Measurements from ENCODE around the gene FRY. TPM values are rescaled to one million over a fixed set of nuclear protein-coding genes. Genes with fewer than 3 reads are reported as not detected.

The FRY gene
- total RNA-seq, 1 experiment from 2014 or later, result 3.5 TPM

DNA sequence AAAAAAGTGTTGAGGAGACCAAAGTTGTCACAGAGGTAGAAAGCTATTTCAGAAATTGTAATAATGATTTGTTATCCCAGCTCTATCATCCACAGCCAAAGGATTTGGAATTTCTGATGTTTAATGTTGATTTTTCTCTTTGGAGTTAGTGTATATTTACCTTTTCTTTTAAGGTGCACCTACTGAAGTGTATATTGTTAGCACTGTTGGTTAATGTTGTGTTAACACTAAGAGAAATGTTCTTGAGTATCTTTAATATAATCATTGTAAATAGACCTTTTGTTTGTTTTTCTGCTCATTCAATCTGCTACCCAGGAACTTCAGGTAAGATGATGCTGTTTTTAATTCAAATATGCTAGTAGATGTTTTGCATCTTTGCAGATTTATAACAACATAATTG, 226.1 kb downstream of the FRY start:
- no peak for DNase-seq (ENCODE audit: low spot score)

DNA sequence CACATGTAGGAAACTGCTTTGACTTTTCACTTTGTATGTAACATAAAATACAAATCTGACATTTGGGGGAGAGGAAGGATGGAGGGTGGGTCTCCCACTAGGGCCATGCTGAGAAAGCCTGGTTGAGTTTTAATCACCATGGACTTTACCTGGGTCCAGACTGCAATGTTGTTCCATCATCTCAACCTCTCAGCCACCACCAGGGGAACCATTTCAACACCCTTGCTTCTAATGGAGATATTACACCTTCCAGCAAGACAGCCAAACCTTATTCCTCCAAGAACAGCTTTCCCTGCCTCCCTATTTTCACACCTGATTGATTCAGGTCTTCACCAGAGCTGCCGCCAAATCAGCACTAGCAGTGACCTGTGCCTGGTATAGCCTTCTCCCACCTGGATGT, 227.5 kb downstream of the FRY start:
- DNase-seq (ENCODE audit: low spot score), result no peak

DNA sequence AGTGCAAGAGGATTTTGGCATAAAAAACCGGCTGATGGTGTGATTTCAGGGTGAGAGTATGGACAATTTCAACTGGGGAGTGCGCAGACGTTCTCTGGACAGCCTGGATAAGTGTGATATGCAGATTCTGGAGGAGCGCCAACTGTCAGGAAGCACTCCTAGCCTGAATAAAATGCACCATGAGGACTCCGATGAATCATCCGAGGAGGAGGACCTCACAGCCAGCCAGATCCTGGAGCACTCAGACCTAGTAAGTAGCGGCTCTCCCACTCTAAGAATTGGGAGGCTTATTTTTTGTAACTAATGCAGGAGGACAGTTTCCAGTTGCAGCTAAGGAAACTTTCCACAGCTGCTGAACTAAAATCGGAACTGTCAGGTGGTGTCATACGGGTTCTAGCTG, 230.0 kb downstream of the FRY start:
- peak; percentile 21 for DNase-seq (ENCODE audit: low spot score)

DNA sequence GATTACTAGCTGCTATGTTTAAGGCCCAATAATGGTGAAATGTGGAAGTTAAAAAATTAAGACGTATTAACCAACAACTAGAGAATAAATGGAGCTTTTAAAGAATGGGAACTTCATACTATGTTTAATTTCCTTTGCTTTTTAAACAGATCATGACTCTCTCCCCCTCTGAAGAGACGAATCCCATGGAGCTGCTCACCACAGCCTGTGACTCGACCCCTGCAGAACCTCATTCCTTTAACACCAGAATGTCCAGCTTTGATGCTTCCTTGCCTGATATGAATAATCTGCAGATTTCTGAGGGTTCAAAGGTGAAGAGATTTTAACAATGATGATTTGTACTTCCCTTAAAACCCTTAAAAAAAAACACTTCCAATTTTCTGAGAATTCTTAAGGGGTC, 230.6 kb downstream of the FRY start:
- no peak for DNase-seq (ENCODE audit: low spot score)

DNA sequence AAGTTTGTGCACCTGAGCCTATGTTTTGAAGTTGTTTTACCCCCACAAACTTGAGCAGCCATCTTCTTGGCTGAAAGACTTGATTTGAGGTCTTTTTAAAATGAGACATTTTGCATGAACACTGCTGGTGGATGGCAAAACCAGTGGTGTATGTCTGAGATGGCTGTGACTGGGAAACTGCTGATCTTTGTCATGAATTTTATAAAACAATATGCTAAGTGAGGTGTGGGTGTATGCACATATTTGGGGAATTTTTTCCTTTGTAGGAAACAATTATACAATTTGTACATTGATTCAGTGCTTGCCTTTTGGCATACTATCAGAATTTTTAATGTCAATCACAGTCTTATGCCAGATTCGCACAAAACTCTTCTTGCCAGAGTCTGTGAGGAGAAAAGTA, 231.0 kb downstream of the FRY start:
- no peak for DNase-seq (ENCODE audit: low spot score)

DNA sequence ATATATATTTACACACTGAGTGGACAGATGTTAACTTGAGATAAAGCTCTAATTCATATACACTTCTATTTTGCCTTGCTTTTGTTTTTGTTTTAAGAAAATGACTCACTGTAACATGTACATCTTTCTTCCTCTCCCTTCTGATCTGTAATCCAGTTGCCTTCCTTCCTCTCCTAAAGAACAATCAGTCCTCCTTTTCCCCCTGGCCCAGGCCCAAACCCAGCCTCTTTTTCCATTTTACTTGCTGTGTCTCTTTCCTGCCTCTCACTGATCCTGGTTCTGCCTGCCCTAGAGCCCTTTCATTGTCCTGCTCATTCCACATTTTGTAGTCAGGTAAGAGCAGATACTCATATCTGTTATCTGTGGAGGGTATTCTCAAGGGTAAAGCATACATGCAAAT, 232.8 kb downstream of the FRY start:
- peak; percentile 6 for DNase-seq (ENCODE audit: low spot score)

DNA sequence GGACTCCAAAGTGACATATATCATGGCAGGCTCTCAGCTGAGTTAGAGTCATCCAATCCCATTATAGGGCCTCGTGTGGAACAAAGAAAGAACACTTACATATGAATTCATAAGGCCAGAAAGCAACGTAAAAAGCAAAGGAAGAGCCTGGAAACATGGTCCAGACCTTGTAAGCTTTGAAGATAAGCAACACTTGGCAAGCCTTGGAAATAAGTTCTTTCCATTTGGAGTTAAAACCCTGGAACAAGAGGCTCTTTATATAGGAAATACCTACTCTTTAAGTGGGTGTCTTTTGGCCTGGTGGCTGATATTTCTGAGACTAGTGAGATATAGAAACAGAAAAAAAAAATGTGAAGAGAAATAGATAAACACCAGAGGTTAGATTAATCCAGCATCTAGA, 234.2 kb downstream of the FRY start:
- no peak for DNase-seq (ENCODE audit: low spot score)

DNA sequence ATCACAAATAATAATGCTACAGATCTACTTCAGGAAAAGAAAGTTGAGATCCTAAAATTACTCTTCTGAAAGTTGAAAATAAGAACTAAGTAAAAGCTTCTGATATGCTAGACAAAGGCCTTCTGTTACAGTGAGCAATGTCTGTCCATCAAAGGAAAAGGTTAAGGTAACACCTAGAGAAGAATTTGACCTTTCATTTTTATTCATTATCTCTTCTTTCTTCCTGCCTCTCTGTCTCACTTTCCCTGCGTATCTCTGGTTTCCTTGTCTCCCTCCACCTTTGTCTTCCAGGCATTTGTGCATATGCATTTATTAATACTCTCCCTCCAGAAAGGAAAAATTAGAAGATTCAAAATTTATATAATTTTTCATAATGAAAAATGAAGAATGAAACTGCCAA, 234.6 kb downstream of the FRY start:
- DNase-seq (ENCODE audit: low spot score), result no peak

DNA sequence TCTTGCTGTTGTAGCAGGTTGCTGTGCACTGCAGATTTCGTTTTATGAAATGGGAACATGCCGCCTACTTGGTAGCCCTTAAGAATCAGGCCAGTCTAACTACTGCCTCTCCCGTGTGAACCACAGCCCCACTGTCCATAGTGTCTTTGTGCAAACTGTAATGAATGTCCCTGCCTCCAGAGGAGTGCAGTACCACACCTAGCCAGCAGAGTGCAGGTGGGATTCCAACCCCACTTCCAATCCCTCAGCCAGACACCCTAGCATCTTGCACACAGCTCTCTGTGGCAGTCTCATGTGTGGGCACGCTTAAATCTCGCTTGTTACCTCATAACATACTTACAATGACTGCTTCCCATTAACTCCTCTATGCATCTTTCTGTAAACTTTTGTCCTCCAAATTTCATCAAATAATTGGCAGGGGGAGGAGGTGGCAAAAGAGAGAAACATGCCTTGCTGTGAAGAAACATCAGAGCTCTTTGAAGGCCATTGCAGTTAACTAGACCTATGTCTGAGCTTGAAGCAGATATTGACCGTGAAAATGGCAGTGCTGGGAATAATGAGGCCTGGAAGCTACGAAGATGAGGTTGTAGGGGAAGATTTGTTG, 236.4 kb downstream of the FRY start:
- no peak for DNase-seq (ENCODE audit: low spot score)

DNA sequence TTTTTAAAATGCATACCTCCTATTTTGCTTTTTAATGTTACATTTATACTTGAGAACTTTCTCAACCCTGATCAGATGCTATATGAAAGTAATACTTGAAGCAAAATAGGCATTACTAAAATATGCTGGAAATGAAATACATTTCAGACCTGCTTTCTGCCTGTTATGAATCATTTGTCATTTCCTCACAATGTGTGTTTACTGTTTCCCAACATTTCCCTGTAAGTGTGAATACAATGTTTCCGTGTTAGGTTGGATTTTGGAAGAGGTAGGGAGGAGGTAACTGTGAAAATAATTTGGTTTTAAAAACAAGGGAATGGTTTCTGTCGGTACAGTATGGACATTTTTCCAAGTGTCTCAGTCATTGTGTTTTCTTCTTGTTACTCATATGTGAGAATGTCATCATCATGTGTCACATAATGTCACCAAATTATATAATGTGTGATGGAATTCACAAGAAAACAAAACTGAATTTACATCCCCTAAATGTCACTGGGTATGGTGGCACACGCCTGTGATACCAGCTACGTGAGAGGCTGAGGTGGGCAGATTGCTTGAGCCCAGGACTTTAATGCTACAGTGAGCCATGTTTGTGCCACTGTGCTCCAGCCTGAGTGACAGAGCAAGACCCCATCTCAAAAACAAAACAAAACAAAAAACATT, 240.6 kb downstream of the FRY start:
- DNase-seq (ENCODE audit: low spot score), result no peak

DNA sequence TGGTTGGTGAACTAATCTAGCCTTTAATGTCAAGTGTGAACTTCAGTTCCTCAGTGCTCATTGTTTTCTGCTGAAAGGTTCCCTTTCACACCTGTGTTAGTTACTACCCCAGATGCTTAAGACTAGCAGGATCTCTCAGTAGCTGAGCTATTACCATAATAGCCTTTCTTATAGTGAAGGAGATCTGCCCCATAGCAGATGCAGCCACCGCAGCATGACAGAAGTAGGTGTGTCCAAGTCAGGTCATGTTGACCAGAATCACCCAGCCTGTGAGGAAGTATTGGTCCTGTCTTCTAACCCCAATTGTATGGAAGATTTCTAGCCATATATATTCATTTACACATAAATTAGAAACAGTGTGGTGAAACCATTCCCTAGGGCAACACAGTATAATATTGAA, 246.3 kb downstream of the FRY start:
- no peak for DNase-seq (ENCODE audit: low spot score)

DNA sequence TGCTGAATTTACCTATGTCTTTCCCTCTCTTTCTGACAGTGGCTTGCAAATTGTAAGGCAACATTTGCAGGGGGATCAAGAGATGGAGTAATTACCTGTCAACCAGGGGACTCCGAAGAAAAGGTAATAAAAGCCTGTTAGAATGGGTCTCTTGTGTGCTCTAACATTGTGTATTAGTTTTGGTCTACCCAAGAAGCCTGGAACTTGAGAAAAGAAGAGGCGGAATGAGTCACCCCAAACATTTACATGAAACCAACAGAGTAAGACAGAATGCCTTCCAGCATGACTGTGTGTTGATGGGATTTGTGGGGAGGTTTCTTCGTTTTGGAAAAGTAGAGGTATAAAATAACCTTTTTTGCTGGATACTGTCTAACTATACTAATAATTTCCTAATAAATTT, 246.9 kb downstream of the FRY start:
- DNase-seq (ENCODE audit: low spot score), result no peak

DNA sequence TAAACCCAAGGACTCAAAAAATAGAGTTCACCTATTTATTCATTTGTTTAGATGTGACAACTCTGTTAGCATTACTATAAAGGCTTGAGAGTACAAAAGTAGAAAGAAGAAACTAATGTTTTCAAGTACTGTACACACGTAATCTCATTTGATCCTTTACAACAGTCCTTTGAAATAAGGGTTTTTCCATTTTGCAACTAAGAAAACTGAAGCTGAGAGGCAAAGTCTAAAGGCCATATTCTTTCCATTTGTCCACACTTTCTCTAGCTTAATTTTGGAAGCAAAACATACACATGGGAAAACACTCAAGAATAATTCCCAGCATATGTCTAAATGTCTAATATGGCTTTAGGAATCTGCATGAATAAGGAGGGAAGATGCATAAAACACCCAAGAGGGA, 249.5 kb downstream of the FRY start:
- no peak for DNase-seq (ENCODE audit: low spot score)

DNA sequence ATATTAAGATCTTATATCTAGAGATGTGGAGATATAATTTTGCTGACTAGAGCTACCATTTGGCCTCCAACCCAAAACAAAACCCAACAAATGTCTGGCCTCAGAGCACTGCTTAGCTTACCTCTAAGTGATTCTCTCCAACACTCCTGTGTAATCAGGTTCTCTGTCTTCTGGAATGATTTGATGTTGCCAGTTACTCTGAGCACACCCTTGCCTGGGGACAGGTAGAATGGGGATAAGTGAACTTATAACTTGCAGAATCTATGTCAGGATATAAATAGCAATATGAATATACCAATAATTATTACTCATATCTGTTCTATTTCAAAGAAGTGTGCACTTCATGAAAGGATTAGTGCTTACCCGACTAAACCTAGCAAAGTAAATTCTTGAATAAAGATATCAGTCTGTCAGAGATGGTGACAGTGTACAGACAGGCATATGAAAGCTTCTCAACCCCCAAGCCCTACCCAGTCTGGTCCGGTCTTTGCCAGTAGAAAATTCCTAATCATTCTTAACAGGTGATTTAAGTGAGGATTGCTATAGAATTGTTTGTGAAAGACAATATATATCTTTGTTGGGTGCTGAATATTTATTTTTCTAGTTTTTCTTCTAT, 250.6 kb downstream of the FRY start:
- DNase-seq (ENCODE audit: low spot score), result no peak

DNA sequence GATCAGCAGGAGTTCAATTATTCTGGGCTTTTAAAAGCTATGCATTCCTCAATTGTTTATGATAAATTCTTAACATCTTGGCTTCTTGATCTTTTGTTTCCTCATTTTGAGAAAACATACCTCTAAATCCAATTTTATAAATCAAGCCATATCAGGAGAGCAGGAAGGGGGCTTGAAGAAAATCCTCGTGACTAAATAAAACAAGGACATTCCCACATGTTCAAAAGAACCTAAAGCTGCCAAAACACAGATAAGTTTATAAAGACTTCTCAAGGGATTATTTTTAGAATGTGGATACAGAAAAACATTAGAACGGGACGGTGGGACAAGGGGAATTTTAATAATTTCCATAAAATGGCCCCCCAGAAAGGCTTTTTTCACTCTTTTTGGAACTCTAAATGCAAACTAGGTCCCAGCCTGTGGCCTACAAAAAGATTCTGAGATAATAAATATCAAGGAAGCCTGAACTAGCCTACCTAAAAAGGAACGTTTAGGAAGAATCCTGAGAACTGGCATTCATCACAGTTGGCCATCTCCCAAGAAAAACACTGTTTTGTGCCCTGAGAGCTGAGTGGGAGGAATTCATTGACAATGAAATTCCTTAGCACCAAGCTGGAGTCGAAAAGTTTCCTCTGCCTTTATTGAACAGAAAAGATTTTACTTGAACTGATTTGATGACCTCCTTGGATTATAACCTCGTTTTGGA, 253.5 kb downstream of the FRY start:
- peak; percentile 57 for DNase-seq (ENCODE audit: low spot score)

DNA sequence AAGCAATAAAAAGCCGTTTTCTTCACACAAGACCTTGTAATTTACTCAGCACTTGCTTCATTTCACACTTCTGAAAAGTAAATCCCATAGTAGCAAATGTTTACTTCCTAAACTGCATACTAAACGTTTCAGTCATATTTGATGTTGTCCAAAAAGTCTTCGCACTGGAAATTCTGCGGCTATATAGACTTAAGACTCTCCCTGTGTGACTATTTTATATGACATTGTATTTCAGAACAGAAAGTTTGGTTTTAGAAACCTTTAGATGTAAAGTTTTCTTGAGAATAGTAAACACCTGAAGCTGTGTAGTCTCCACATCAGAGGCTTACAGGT, 254.0 kb downstream of the FRY start:
- DNase-seq (ENCODE audit: low spot score), result no peak

DNA sequence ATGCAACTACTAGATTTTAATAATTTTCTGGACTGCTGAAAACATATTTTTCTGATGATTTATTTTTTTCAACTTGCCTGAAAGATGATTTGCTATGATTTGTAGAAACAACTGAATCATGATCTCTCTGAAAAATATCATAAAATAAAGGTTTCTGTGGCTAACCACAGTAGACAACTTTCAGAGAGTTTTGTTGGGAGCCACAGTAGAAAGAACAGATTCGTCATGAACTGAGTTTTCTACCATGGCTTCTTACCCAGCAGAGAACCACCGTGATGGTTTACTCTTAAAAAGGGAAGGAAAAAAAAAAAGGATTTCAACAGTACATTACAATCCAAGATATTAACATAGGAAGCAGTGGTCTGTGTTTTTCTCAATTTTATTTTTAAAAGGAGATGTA, 265.6 kb downstream of the FRY start:
- DNase-seq (ENCODE audit: low spot score), result no peak

DNA sequence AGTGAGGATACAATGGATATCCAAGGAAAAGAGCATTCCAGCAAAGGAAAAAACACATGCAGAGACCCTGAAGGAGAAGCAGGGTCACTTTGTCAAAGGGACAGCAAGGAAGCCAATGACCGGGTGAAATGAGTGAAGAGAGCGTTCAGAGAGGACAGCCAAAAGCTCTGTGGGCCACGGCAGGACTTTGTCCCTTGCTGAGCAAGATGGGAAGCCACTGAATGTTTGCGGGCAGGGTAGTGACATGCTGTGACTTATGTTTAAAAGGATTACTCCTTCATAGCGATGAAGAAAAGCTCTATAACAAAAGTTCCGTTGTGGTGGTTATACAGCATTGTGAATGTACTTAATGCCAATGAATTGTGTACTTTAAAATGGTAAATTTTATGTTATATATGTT, 267.1 kb downstream of the FRY start:
- no peak for DNase-seq (ENCODE audit: low spot score)

DNA sequence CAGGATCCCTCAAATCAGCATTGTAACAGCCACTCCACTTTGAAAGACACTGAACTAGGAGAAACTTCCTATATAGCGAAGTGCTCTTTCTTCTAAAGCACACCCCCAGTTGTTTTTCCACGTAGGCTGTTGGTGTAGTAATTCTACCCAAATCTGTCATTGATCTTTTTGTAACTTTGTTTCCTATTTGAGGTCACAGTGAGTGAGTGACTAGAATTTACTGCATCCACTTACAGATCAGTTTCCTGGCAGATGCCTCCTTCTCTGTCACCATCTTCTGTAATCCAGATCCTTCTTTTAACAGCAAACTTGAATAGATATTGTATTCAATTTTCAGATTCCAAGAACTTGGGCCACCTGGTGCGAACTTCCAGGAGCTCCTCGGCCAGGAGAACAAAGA, 268.3 kb downstream of the FRY start:
- DNase-seq (ENCODE audit: low spot score), result no peak

DNA sequence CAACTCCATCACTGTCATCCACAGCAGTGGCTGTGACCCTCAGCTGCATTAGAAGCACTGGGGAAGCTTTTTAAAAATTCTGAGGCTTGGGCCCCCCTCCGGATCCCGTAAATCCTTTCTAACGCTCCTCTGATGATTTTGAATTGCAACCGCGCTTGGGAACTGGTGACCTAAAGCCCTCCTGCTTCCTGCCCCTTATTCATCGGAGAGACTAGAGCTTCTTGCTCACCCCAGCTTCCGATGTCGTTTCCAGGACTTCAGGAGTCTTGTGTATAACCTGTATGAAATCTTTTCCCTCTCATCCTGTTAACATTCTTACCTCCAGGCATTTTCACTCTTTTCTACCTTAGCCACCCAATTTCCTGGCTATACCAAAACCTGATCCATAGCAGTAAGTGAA, 268.8 kb downstream of the FRY start:
- DNase-seq (ENCODE audit: low spot score), result no peak

DNA sequence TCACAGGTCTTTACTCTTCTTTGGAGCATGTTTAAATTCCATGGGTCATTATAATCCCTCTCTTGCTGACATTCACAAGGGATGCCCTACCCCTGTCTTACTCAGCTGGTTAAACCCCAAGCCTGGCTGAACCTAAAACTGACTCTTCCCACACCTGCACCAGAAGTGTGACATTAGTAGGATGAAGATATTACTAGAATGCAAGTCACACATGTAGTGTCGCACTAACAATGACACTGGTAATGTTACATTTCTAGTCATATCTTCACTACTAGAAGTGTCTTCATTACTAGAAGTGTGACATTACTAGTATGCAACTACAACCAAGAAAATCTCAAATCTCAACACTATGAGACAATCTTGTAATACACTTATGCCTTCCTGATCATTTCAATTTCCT, 269.3 kb downstream of the FRY start:
- DNase-seq (ENCODE audit: low spot score), result no peak

DNA sequence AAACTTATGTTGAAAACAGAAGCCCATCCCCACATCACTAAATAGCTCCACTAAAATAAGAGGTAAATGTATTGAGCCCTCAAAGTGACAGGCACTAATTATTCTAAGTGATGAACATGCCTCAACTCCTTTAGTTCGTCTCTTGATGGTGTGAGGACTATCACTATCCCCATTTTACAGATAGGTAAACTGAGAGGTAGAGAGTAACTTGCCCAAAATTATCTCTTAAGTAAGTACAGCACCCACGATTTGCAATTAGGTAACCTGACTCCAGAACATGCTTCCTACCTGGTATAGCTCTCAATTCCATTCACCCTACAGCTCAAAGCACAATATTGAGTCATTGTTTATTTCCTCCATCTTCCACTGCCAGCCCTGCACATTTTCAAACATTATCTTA, 270.9 kb downstream of the FRY start:
- no peak for DNase-seq (ENCODE audit: low spot score)

DNA sequence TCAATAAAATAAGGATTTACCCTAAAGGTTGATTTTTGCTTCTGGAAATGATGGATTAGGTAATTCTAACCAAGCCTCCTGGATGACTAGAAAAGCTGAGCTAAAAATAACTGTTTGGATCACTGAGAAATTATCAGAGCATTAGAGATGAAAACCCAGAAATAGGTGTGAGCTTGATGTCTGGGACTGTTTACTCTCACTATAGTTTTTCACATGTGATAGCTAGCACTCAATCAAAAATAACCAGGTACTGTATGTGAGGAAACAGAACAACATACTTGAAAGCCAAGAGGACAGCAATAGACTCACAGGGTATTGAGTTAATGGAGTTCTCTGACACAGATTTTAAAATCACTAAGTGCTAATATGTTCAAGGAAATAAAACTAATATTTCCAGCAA, 274.1 kb downstream of the FRY start:
- no peak for DNase-seq (ENCODE audit: low spot score)
